Measurements from ENCODE around the gene PNPLA7. TPM values are rescaled to one million over a fixed set of nuclear protein-coding genes. Genes with fewer than 3 reads are reported as not detected.
A peak's percentile ranks its signal among the peaks of the same experiment; 100 is the strongest.
"Not testable (repeated sequence)": the region's sequence is repeated elsewhere in the genome, so short reads cannot be mapped to it uniquely, and the experiment has no call there.

Gene PNPLA7
- total RNA-seq, 1 experiment from 2014 or later = 3.9 TPM

DNA sequence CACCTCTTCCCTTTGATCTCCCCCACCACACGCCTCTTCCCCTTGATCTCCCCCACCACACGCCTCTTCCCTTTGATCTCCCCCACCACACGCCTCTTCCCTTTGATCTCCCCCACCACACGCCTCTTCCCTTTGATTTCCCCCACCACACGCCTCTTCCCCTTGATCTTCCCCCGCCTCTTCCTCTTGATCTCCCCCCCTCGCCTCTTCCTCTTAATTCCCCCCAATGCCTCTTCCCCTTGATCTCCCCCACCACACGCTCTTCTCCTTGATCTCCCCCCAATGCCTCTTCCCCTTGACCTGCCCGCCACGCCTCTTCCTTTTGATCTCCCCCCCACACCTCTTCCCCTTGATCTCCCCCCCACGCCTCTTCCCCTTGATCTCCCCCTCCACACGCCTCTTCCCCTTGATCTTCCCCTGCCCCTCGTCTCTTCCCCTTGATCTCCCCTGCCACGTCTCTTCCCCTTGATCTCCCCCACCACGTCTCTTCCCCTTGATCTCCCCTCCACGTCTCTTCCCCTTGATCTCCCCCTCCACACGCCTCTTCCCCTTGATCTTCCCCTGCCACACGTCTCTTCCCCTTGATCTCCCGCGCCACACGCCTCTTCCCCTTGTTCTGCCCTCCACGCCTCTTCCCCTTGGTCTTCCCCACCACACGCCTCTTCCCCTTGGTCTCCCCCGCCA is 99.5 kb downstream of the PNPLA7 start:
- BruUV-seq (replicated peaks); H3K27me3 ChIP-seq (ENCODE audit: control insufficient read depth, insufficient read depth, low read length); H3K27ac ChIP-seq (ENCODE audit: low read length); intact Hi-C loops (cut with micrococcal nuclease; ENCODE audit: unreplicated experiment); H3K9me3 ChIP-seq (ENCODE audit: control insufficient read depth, insufficient read depth, low read depth, low read length); in situ Hi-C loops (cut with HindIII; ENCODE audit: low pct_unique_long_range_greater_than_20kb, low sequenced_read_pairs); CTCF ChIA-PET; POLR2A ChIA-PET; H3K4me3 ChIP-seq (ENCODE audit: low read depth in 2 of 2, low read length in 2 of 2); H3K36me3 ChIP-seq (ENCODE audit: control insufficient read depth, insufficient read depth, low read length); ATAC-seq; DNase-seq (ENCODE audit: low read depth, low spot score): not testable (repeated sequence)
- H3K4me1 ChIP-seq (ENCODE audit: control insufficient read depth, insufficient read depth, low read length) = peaks cover 17% of the 10 kb centered on the region
- TF ChIP-seq TCF7L2 (IDR thresholded peaks at IDR 0.05; ENCODE audit: low read depth, low read length) = peak; percentile 68; the same call in 1 of the 2 replicates

DNA sequence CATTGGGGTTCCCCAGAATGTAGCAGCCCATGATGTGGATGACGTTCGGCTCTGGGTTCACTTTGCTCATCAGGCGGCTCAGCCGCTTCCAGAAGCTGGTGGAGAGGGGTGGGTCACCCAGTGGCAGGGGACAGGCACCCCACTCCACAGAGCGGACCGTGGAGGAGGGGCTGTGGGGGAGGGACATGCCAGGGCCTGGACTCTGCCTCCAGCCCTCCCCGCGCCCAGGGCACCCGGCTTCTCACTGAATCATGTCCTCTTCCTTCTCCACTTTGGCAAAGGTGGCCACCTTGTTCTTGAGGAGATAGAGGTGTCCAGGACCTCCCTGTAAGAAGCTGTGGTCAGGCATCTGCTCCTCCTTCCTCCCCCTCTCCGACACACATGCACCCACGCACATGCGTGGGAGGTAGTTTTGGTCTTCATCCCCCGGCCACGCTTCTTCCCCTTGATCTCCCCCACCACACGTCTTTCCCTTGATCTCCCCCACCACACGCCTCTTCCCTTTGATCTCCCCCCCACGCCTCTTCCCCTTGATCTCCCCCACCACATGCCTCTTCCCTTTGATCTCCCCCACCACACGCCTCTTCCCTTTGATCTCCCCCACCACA is 100.2 kb downstream of the PNPLA7 start:
- Histone ChIP-seq H3K27ac (ENCODE audit: low read length) (no peak overlapping the region), H3K36me3 (ENCODE audit: control insufficient read depth, insufficient read depth, low read length) (no peaks in the 10 kb centered on the region), H3K9me3 (ENCODE audit: control insufficient read depth, insufficient read depth, low read depth, low read length) (no peaks in the 10 kb centered on the region), H3K4me3 (ENCODE audit: low read depth in 2 of 2, low read length in 2 of 2) (no peak overlapping the region), H3K4me1 (ENCODE audit: control insufficient read depth, insufficient read depth, low read length) (peaks cover 17% of the 10 kb centered on the region), H3K27me3 (ENCODE audit: control insufficient read depth, insufficient read depth, low read length) (no peaks in the 10 kb centered on the region)
- ChIA-PET POLR2A (no interaction called here), CTCF (no interaction called here)
- DNase-seq (ENCODE audit: low read depth, low spot score) = no peak
- intact Hi-C loops (cut with micrococcal nuclease; ENCODE audit: unreplicated experiment) (no loop called here), in situ Hi-C loops (cut with HindIII; ENCODE audit: low pct_unique_long_range_greater_than_20kb, low sequenced_read_pairs) (no loop called here)
- no peak for ATAC-seq
- BruUV-seq (replicated peaks) = no TSS peak
- peak; percentile 83 for TF ChIP-seq TCF7L2 (IDR thresholded peaks at IDR 0.05; ENCODE audit: low read depth, low read length)
- no peak for TF ChIP-seq SIN3A (IDR thresholded peaks at IDR 0.05; ENCODE audit: borderline replicate concordance, insufficient read depth, low read depth, low read length)

DNA sequence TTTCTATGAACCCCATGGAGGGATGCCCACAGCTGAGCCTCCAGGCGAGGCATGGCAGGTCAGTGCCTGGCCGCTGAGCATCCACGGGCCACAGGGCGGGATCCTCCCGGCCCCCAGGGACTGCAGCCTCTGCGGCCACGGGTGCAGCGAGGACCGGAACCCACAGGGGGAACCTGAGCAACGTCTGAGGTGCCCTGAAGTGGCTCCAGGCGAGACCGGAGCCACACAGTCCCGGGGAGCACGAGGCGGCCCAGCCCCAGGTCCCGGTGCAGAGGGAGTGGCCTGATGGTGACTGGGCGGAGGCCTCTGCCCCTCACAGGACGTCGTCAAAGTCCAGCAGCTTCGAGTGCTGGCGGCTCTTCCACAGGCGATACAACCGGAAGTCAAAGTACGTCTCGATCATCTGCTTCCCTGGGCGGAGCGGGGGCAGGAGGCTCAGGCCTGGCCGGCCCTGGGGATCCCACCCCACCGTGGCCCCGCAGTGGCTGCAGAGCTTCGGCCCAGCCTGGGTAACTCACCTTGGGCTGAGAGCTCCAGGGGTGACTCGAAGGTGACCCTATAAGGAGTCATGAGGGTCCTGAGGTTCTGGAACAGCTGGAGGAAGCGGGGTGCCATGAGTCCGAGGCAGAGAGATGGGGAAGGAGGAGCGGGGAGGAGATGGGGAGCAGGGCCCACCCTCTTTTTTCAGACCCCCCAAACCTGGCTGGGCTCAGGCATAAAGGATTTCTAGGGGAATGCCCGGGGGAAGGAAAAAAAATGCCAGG is 100.9 kb downstream of the PNPLA7 start:
- Histone ChIP-seq H3K36me3 (ENCODE audit: control insufficient read depth, insufficient read depth, low read length) (no peaks in the 10 kb centered on the region), H3K9me3 (ENCODE audit: control insufficient read depth, insufficient read depth, low read depth, low read length) (no peaks in the 10 kb centered on the region), H3K27me3 (ENCODE audit: control insufficient read depth, insufficient read depth, low read length) (no peaks in the 10 kb centered on the region), H3K27ac (ENCODE audit: low read length) (no peak overlapping the region), H3K4me3 (ENCODE audit: low read depth in 2 of 2, low read length in 2 of 2) (no peak overlapping the region), H3K4me1 (ENCODE audit: control insufficient read depth, insufficient read depth, low read length) (peaks cover 9% of the 10 kb centered on the region)
- ATAC-seq (no peak), DNase-seq (ENCODE audit: low read depth, low spot score) (no peak)
- intact Hi-C loops (cut with micrococcal nuclease; ENCODE audit: unreplicated experiment) (no loop called here), in situ Hi-C loops (cut with HindIII; ENCODE audit: low pct_unique_long_range_greater_than_20kb, low sequenced_read_pairs) (no loop called here)
- ChIA-PET POLR2A (no interaction called here), CTCF (no interaction called here)
- TF ChIP-seq SIN3A (IDR thresholded peaks at IDR 0.05; ENCODE audit: borderline replicate concordance, insufficient read depth, low read depth, low read length) = no peak
- TF ChIP-seq, protein P1, sequence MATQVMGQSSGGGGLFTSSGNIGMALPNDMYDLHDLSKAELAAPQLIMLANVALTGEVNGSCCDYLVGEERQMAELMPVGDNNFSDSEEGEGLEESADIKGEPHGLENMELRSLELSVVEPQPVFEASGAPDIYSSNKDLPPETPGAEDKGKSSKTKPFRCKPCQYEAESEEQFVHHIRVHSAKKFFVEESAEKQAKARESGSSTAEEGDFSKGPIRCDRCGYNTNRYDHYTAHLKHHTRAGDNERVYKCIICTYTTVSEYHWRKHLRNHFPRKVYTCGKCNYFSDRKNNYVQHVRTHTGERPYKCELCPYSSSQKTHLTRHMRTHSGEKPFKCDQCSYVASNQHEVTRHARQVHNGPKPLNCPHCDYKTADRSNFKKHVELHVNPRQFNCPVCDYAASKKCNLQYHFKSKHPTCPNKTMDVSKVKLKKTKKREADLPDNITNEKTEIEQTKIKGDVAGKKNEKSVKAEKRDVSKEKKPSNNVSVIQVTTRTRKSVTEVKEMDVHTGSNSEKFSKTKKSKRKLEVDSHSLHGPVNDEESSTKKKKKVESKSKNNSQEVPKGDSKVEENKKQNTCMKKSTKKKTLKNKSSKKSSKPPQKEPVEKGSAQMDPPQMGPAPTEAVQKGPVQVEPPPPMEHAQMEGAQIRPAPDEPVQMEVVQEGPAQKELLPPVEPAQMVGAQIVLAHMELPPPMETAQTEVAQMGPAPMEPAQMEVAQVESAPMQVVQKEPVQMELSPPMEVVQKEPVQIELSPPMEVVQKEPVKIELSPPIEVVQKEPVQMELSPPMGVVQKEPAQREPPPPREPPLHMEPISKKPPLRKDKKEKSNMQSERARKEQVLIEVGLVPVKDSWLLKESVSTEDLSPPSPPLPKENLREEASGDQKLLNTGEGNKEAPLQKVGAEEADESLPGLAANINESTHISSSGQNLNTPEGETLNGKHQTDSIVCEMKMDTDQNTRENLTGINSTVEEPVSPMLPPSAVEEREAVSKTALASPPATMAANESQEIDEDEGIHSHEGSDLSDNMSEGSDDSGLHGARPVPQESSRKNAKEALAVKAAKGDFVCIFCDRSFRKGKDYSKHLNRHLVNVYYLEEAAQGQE (IDR thresholded peaks at IDR 0.05; ENCODE audit: insufficient read depth in 1 of 2, low read depth in 2 of 2, low read length in 1 of 2) = no peak
- TF ChIP-seq, protein P2, sequence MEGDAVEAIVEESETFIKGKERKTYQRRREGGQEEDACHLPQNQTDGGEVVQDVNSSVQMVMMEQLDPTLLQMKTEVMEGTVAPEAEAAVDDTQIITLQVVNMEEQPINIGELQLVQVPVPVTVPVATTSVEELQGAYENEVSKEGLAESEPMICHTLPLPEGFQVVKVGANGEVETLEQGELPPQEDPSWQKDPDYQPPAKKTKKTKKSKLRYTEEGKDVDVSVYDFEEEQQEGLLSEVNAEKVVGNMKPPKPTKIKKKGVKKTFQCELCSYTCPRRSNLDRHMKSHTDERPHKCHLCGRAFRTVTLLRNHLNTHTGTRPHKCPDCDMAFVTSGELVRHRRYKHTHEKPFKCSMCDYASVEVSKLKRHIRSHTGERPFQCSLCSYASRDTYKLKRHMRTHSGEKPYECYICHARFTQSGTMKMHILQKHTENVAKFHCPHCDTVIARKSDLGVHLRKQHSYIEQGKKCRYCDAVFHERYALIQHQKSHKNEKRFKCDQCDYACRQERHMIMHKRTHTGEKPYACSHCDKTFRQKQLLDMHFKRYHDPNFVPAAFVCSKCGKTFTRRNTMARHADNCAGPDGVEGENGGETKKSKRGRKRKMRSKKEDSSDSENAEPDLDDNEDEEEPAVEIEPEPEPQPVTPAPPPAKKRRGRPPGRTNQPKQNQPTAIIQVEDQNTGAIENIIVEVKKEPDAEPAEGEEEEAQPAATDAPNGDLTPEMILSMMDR (IDR thresholded peaks at IDR 0.05) = no peak
- no TSS peak for BruUV-seq (replicated peaks)

All from Panc1 (cell line).